Ureter (tissue), 1 donor: Measurements from ENCODE around the gene ABRAXAS1. TPM values are rescaled to one million over a fixed set of nuclear protein-coding genes. Genes with fewer than 3 reads are reported as not detected.

ENCODE experiments used
- DNase-seq: peaks from one replicate; pipeline ENCODE4 v3.0.0-alpha.2; 2020; ENCODE audit warnings: low spot score
- total RNA-seq: library from RNA; stranded (reverse); gene quantifications from one replicate; pipeline ENCODE4 v1.2.4, GENCODE V29; 2023
- donor health status: DM: yes; HTN: yes; CAD: no.

Gene ABRAXAS1
- total RNA-seq, 1 donor from 2014 or later, result 12.7 TPM

GRCh38 chr4:83454686-83455085, 30.2 kb downstream of the ABRAXAS1 start:
- no peak for DNase-seq

- no peak for DNase-seq
Observed at GRCh38 chr4:83449009-83449408, 35.9 kb downstream of the ABRAXAS1 start.

- DNase-seq, result no peak
Observed at GRCh38 chr4:83440899-83441298, 44.0 kb downstream of the ABRAXAS1 start.

GRCh38 chr4:83440148-83440814, 44.6 kb downstream of the ABRAXAS1 start:
- DNase-seq, result no peak

GRCh38 chr4:83438719-83439118, 46.2 kb downstream of the ABRAXAS1 start:
- no peak for DNase-seq

GRCh38 chr4:83436680-83437079, 48.2 kb downstream of the ABRAXAS1 start:
- DNase-seq, result no peak

- DNase-seq, result no peak
Observed at GRCh38 chr4:83431200-83431599, 53.7 kb downstream of the ABRAXAS1 start.

GRCh38 chr4:83418211-83418610, 66.7 kb downstream of the ABRAXAS1 start:
- DNase-seq, result no peak

GRCh38 chr4:83417566-83417965, 67.3 kb downstream of the ABRAXAS1 start:
- DNase-seq, result no peak

- no peak for DNase-seq
Observed at GRCh38 chr4:83413676-83414075, 71.2 kb downstream of the ABRAXAS1 start.

Other genes starting within 250 kb of the ABRAXAS1 start
- 14.5 TPM for gene COQ2, start 200.3 kb downstream of the ABRAXAS1 start, total RNA-seq
- 1.1 TPM for gene HPSE, start 150.3 kb downstream of the ABRAXAS1 start, total RNA-seq
- gene HELQ, start 29.3 kb downstream of the ABRAXAS1 start, total RNA-seq, result 15.9 TPM
- 42.8 TPM for gene MRPS18C, start 29.0 kb downstream of the ABRAXAS1 start, total RNA-seq
- 3.3 TPM for gene GPAT3, start 51.0 kb upstream of the ABRAXAS1 start, total RNA-seq